OCI-M2 (cell line): ENCODE data around the gene ARHGAP8.
"Not testable (repeated sequence)": the region's sequence is repeated elsewhere in the genome, so short reads cannot be mapped to it uniquely, and the experiment has no call there.

Experiments used
- DNase-seq: peaks from one replicate; lab custom pipeline; 2025; ENCODE audit not compliant: unreplicated experiment; lab: John Stamatoyannopoulos, UW

Gene ARHGAP8

GRCh38 chr22:44904492-44905152 is 152.2 kb downstream of the ARHGAP8 start:
- DNase-seq = not testable (repeated sequence)

GRCh38 chr22:44906248-44906936 is 154.0 kb downstream of the ARHGAP8 start:
- DNase-seq = no peak

- DNase-seq = no peak
Measured at GRCh38 chr22:44906999-44907644, 154.7 kb downstream of the ARHGAP8 start.

GRCh38 chr22:44907765-44908737 is 155.7 kb downstream of the ARHGAP8 start:
- no peak for DNase-seq

GRCh38 chr22:44909241-44909640 is 156.9 kb downstream of the ARHGAP8 start:
- no peak for DNase-seq
